HG03521 (cell line): ENCODE results near the gene LAMTOR3.
A peak's percentile ranks its signal among the peaks of the same experiment; 100 is the strongest.

ENCODE experiments used
- ATAC-seq: cut with Tn5 transposase; IDR thresholded peaks from one replicate; pipeline ENCODE4 v1.9.1; 2021; ENCODE audit warnings: mild to moderate bottlenecking, moderate library complexity; ENCODE audit not compliant: unreplicated experiment

The LAMTOR3 gene

GRCh38 chr4:99894161-99894997, at the start of gene LAMTOR3:
TSS of gene LAMTOR3 (minus strand) at chr4:99894427. CDS start at chr4:99893963, 464 bp downstream.
- peak; percentile 99 for ATAC-seq

- no peak for ATAC-seq
Measured at GRCh38 chr4:99938243-99938753, 44.1 kb upstream of the LAMTOR3 start.

GRCh38 chr4:99934891-99935290, 40.7 kb upstream of the LAMTOR3 start:
- ATAC-seq: no peak

- no peak for ATAC-seq
Measured at GRCh38 chr4:99927566-99927965, 33.3 kb upstream of the LAMTOR3 start.

GRCh38 chr4:99921174-99921573, 26.9 kb upstream of the LAMTOR3 start:
- no peak for ATAC-seq

GRCh38 chr4:99918656-99919055, 24.4 kb upstream of the LAMTOR3 start:
- ATAC-seq: no peak

GRCh38 chr4:99917575-99917974, 23.3 kb upstream of the LAMTOR3 start:
- ATAC-seq: no peak

- no peak for ATAC-seq
Measured at GRCh38 chr4:99915449-99915848, 21.2 kb upstream of the LAMTOR3 start.

GRCh38 chr4:99894998-99895397, 771 bp upstream of the LAMTOR3 start:
- no peak for ATAC-seq

- ATAC-seq: no peak
Measured at GRCh38 chr4:99893839-99894160, 427 bp downstream of the LAMTOR3 start.

GRCh38 chr4:99893029-99893428, 1.2 kb downstream of the LAMTOR3 start:
- no peak for ATAC-seq

- no peak for ATAC-seq
Measured at GRCh38 chr4:99891351-99891750, 2.9 kb downstream of the LAMTOR3 start.

GRCh38 chr4:99887837-99888236, 6.4 kb downstream of the LAMTOR3 start:
- ATAC-seq: no peak

GRCh38 chr4:99886146-99886545, 8.1 kb downstream of the LAMTOR3 start:
- ATAC-seq: no peak

GRCh38 chr4:99885687-99886086, 8.5 kb downstream of the LAMTOR3 start:
- no peak for ATAC-seq

- no peak for ATAC-seq
Measured at GRCh38 chr4:99885063-99885664, 9.1 kb downstream of the LAMTOR3 start.

- ATAC-seq: no peak
Measured at GRCh38 chr4:99879458-99879857, 14.8 kb downstream of the LAMTOR3 start.

- ATAC-seq: no peak
Measured at GRCh38 chr4:99878604-99879003, 15.6 kb downstream of the LAMTOR3 start.

- no peak for ATAC-seq
Measured at GRCh38 chr4:99876946-99877345, 17.3 kb downstream of the LAMTOR3 start.

GRCh38 chr4:99875071-99875470, 19.2 kb downstream of the LAMTOR3 start:
- ATAC-seq: no peak

GRCh38 chr4:99872570-99872969, 21.7 kb downstream of the LAMTOR3 start:
- no peak for ATAC-seq

GRCh38 chr4:99868126-99868596, 26.1 kb downstream of the LAMTOR3 start:
- ATAC-seq: no peak
